ENCODE data around the gene VPS13C.

Gene VPS13C

DNA sequence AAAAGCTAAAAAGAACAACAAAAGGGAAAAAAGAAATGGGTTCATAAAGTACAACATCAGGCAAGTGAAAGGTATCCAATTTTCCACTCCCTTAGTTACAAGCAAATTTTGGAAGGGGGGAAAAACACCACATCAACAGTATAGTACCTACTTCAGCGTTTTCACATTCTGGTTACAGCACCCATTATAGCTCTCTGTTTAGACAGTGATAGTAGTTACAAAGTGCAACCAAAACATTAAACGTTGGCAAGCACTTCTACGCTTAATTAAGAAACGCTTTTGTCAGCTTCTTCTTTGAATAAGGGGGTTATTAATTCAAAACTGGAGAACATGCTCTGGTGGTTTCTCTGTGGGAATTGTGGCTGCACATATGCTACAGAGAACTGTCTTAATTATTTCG lies 180.2 kb downstream of the VPS13C start:
- TF ChIP-seq, protein P1, sequence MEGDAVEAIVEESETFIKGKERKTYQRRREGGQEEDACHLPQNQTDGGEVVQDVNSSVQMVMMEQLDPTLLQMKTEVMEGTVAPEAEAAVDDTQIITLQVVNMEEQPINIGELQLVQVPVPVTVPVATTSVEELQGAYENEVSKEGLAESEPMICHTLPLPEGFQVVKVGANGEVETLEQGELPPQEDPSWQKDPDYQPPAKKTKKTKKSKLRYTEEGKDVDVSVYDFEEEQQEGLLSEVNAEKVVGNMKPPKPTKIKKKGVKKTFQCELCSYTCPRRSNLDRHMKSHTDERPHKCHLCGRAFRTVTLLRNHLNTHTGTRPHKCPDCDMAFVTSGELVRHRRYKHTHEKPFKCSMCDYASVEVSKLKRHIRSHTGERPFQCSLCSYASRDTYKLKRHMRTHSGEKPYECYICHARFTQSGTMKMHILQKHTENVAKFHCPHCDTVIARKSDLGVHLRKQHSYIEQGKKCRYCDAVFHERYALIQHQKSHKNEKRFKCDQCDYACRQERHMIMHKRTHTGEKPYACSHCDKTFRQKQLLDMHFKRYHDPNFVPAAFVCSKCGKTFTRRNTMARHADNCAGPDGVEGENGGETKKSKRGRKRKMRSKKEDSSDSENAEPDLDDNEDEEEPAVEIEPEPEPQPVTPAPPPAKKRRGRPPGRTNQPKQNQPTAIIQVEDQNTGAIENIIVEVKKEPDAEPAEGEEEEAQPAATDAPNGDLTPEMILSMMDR (IDR thresholded peaks at IDR 0.05; ENCODE audit: low read length, missing control alignments), result no peak
- H3K4me3 ChIP-seq (replicated peaks; ENCODE audit: low read depth, low read length), result no peak overlapping the region
- no peak for DNase-seq (ENCODE audit: low read depth)

DNA sequence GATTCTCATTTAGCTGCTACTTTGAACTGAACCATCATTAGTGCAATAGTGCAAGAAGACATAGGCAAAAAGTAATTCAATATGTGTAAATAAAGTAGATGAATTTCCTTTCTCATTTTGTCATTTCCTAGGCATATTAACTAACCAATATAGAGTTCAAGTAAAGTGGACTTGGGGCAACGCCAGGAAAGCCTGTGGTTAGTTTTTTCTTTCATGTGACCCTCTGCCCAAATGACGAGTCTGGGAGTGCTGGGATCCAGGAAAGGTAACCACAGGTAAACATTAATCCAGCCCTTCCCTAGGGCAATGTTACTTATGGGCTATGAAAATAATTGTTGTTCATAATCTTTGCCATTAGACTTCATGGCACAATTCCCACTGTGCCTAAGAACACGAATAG lies 181.0 kb downstream of the VPS13C start:
- TF ChIP-seq, protein P1 (IDR thresholded peaks at IDR 0.05; ENCODE audit: low read length, missing control alignments), result no peak
- DNase-seq (ENCODE audit: low read depth), result no peak
- H3K4me3 ChIP-seq (replicated peaks; ENCODE audit: low read depth, low read length), result no peak overlapping the region

DNA sequence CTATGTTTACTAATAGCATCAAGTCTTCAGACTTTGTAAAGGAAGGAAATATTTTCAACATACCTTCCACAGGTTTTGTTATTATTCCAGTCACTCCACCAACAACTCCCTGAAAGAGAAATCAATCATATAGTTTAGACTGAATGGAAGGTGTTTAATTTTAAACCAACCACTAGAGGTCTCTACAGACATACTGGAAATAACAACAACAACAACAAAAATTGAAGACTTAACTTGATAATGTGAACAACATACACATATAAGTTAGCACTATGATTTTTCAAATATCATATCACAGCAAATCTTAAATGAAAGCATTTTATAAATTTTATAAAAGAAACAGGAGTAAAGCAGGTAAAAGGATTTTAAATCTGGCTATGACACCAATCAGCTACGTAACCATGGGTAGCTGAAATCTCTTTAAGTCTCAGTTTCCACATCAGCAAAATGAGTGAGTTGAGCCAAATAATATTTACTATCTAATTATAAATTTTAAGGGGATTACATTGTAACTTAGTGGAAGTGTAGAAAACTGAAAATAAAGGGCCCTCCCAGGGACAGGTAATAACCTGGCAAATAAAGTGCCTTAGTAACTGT lies 188.2 kb downstream of the VPS13C start:
- DNase-seq (ENCODE audit: low read depth), result peak; percentile 51
- TF ChIP-seq, protein P1 (IDR thresholded peaks at IDR 0.05; ENCODE audit: low read length, missing control alignments), result peak; percentile 53
- no peak overlapping the region for H3K4me3 ChIP-seq (replicated peaks; ENCODE audit: low read depth, low read length)

DNA sequence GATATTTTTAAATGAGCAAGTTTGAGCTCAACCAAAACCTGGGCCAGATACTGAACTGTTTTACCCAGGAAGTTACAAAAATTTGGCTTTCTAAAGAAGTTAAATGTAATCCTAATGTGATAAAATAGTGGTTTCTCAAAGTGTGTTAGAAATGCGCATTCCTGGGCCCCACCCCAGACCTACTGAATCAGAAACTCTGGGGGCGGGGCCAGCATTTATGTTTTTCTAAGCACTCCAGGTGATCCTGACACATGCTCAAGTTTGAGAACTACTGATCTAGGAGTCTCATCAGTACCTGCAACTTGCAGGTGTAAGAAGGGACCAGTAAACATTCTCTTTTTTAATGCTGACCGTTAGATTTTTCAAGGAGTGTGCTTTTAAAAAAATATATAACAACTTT lies 190.6 kb downstream of the VPS13C start:
- H3K4me3 ChIP-seq (replicated peaks; ENCODE audit: low read depth, low read length), result no peak overlapping the region
- no peak for DNase-seq (ENCODE audit: low read depth)
- TF ChIP-seq, protein P1 (IDR thresholded peaks at IDR 0.05; ENCODE audit: low read length, missing control alignments), result no peak

DNA sequence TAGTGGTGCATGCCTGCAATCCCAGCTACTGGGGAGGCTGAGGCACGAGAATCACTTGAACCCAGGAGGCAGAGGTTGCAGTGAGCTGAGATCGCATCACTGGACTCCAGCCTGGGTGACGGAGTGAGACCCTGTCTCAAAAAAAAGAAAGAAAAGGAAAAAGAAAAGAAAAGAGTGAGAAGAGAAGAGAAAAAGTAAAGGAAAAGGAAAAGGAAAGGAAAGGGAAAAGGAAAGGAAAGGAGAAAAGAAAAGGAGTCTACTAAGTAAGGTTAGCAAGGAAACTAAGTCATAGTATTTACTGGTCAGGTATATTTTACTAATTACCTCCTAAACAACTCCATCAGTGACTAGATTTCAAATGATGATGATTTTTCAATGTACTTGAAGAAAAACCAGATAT lies 198.3 kb downstream of the VPS13C start:
- TF ChIP-seq, protein P1 (IDR thresholded peaks at IDR 0.05; ENCODE audit: low read length, missing control alignments), result no peak
- H3K4me3 ChIP-seq (replicated peaks; ENCODE audit: low read depth, low read length), result no peak overlapping the region
- DNase-seq (ENCODE audit: low read depth), result no peak

DNA sequence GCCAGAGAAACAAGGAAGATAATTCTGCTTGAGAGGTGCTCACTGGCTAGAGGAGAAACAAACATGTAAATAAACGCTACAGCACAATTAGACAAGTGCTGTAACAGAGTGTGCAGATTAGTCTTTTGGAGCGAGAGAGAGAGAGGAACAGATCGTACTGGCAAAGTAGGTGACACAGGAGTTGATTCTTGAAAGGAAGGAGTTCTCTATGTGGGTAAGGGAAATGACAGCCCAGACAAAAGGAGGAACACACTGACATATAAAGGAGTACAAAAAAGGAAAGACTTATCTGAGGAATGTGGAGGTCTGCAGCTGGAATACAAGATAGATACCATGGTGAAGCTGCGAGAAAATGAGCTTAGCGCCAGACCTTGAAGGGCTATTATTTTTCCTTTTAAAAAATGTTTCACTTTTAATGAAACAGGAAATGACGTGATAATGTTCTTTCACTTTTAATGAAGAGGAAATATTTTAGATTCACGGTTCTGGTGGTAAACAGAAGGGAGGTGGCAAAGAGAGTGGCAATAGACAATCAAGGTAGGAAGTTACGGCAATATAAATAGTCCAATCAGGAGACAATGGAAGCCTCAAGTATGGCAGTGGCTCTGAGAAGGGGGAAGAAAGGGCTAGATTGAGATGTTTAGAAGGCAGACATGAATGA lies 202.9 kb downstream of the VPS13C start:
- TF ChIP-seq, protein P1 (IDR thresholded peaks at IDR 0.05; ENCODE audit: low read length, missing control alignments), result no peak
- DNase-seq (ENCODE audit: low read depth), result peak; percentile 43
- no peak overlapping the region for H3K4me3 ChIP-seq (replicated peaks; ENCODE audit: low read depth, low read length)

- DNase-seq (ENCODE audit: low read depth), result no peak
- TF ChIP-seq, protein P1 (IDR thresholded peaks at IDR 0.05; ENCODE audit: low read length, missing control alignments), result peak; percentile 5
These were observed 204.0 kb downstream of the VPS13C start for GRCh38 chr15:61856295-61856694.

More at GRCh38 chr15:61856295-61856694, 204.0 kb downstream of the VPS13C start:
- no peak overlapping the region for H3K4me3 ChIP-seq (replicated peaks; ENCODE audit: low read depth, low read length)

All from fibroblast of pulmonary artery (primary cell).